Testis (tissue), 2 donors: ENCODE measurements around the gene HOXC12.

Experiments used
- POLR2A ChIP-seq: fragments of 450-650 bp; IDR thresholded peaks from one replicate; pipeline ENCODE4 v1.6.1; 2017; ENCODE audit warnings: antibody characterized with exemption, mild to moderate bottlenecking, moderate library complexity
- TF ChIP-seq, protein P1 (sequence below), 3 experiments: fragments of 450-650 bp in 2 of 3; fragments of 200-600 bp in 1 of 3; sonication (generic) in 1 of 3; IDR thresholded peaks; one replicate each; pipeline ENCODE4 v1.5.1; 2016 to 2019; ENCODE audit warnings: antibody characterized with exemption in 3 of 3, mild to moderate bottlenecking in 2 of 3, moderate library complexity in 1 of 3

DNA sequence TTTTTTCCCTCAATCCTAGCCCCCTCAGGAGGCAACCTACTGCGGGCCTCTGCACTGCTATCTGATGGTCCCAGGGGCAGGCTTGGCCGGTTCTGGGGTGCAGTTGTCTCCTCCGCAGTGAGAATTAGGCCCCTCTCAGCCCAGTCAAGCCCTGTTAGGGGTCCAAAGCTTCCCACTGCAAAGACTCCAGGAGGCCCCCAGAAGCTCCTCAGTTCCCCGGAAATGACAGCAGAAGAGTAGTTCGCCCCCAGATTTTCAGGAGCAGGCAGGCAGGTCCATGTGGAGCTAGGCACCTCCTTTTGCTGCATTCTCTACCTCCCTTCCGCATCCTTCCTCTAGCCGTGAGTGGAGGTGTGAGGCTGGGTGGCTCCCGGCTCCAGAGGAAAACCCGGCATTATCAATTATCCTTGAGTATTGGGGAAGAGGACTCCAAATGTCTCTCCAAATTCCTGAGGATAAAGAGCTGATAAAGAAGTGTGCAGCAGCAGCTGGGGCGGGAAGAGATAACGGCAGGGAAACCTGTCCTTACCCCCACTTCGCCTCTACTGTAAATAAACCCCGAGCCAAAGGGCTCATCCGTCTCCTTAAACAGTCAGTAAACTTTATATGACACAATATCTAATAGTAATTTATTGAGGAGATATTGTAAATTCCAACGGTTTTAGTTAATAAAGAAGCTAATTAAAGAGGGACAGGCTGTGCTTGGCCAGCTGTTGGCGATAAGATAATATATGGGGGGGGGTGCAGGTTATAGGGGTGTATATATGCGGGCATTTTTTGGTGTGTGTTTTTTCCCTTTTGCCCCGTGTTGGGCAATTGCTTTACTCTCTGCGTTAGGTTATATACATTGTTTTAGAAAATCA, 641 bp upstream of the HOXC12 start:
- TF ChIP-seq, protein P1, sequence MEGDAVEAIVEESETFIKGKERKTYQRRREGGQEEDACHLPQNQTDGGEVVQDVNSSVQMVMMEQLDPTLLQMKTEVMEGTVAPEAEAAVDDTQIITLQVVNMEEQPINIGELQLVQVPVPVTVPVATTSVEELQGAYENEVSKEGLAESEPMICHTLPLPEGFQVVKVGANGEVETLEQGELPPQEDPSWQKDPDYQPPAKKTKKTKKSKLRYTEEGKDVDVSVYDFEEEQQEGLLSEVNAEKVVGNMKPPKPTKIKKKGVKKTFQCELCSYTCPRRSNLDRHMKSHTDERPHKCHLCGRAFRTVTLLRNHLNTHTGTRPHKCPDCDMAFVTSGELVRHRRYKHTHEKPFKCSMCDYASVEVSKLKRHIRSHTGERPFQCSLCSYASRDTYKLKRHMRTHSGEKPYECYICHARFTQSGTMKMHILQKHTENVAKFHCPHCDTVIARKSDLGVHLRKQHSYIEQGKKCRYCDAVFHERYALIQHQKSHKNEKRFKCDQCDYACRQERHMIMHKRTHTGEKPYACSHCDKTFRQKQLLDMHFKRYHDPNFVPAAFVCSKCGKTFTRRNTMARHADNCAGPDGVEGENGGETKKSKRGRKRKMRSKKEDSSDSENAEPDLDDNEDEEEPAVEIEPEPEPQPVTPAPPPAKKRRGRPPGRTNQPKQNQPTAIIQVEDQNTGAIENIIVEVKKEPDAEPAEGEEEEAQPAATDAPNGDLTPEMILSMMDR (IDR thresholded peaks at IDR 0.05): no peak
- no peak for TF ChIP-seq POLR2A
